Loucy (cell line): ENCODE results near the gene GPR78.

Source experiments
- H2AFZ ChIP-seq: fragments of 200-600 bp; sonication (generic); 2 replicates; pipeline ENCODE4 v1.6.0; 2016; ENCODE audit warnings: antibody characterized with exemption, mild to moderate bottlenecking, low read length, moderate library complexity
- H3F3A ChIP-seq: fragments of 200-600 bp; 2 replicates; pipeline ENCODE4 v1.6.0; 2016; ENCODE audit warnings: antibody characterized with exemption, low read depth, mild to moderate bottlenecking
- H3K27me3 ChIP-seq: fragments of 200-600 bp; sonication (generic); 2 replicates; pipeline ENCODE4 v1.6.1; 2014; ENCODE audit warnings: low read length, mild to moderate bottlenecking; ENCODE audit not compliant: insufficient read depth, poor library complexity, severe bottlenecking
- H3K36me3 ChIP-seq: fragments of 200-600 bp; sonication (generic); 2 replicates; pipeline ENCODE4 v1.6.1; 2016; ENCODE audit warnings: low read length; ENCODE audit not compliant: insufficient read depth
- H3K4me1 ChIP-seq: fragments of 200-600 bp; sonication (generic); 2 replicates; pipeline ENCODE4 v1.5.1; 2014; ENCODE audit warnings: low read length, mild to moderate bottlenecking; ENCODE audit not compliant: insufficient read depth, poor library complexity, severe bottlenecking
- H3K4me2 ChIP-seq: fragments of 200-600 bp; sonication (generic); 2 replicates; pipeline ENCODE4 v1.6.0; 2014; ENCODE audit warnings: antibody characterized with exemption, low read length, low read depth, mild to moderate bottlenecking; ENCODE audit not compliant: poor library complexity, severe bottlenecking
- H3K4me3 ChIP-seq: fragments of 200-600 bp; sonication (generic); 2 replicates; pipeline ENCODE4 v1.5.1; 2014; ENCODE audit warnings: low read length, mild to moderate bottlenecking, mixed read lengths; ENCODE audit not compliant: poor library complexity, severe bottlenecking
- H3K79me2 ChIP-seq: fragments of 200-600 bp; sonication (generic); 2 replicates; pipeline ENCODE4 v1.6.1; 2014; ENCODE audit warnings: low read length; ENCODE audit not compliant: insufficient read depth
- H3K9ac ChIP-seq: fragments of 200-600 bp; sonication (generic); 2 replicates; pipeline ENCODE4 v1.6.0; 2014; ENCODE audit warnings: mild to moderate bottlenecking, low read depth, low read length, moderate library complexity; ENCODE audit not compliant: poor library complexity, severe bottlenecking
- H3K9me2 ChIP-seq: fragments of 200-600 bp; sonication (generic); replicated peaks from 2 replicates; pipeline ENCODE4 v1.6.1; 2016; ENCODE audit warnings: low read depth, low read length, mixed read lengths
- H3K9me3 ChIP-seq: fragments of 200-600 bp; sonication (generic); 2 replicates; pipeline ENCODE4 v1.6.1; 2014; ENCODE audit warnings: mild to moderate bottlenecking, antibody characterized with exemption, low read length, low read depth; ENCODE audit not compliant: insufficient read depth
- H4K20me1 ChIP-seq: fragments of 200-600 bp; sonication (generic); 2 replicates; pipeline ENCODE4 v1.6.0; 2014; ENCODE audit warnings: antibody characterized with exemption, low read length, mild to moderate bottlenecking; ENCODE audit not compliant: insufficient read depth, poor library complexity, severe bottlenecking
- CTCF ChIP-seq: fragments of 200-600 bp; sonication (generic); conservative IDR thresholded peaks from 2 replicates; pipeline ENCODE4 v1.5.1; 2014; ENCODE audit warnings: mild to moderate bottlenecking, antibody characterized with exemption, low read length
- EZH2phosphoT487 ChIP-seq: fragments of 200-600 bp; IDR thresholded peaks from 2 replicates; pipeline ENCODE4 v1.6.1; 2018; ENCODE audit warnings: antibody characterized with exemption, mild to moderate bottlenecking, moderate library complexity, borderline replicate concordance

Gene GPR78

GRCh38 chr4:8581094-8581861 lies 1.1 kb downstream of the GPR78 start:
- TF ChIP-seq EZH2phosphoT487 (no peak), CTCF (no peak)
- Histone ChIP-seq H3F3A (no peaks in the 10 kb centered on the region), H3K9ac (no peak overlapping the region), H3K27me3 (no peaks in the 10 kb centered on the region), H3K4me1 (no peaks in the 10 kb centered on the region), H4K20me1 (no peaks in the 10 kb centered on the region), H3K36me3 (no peaks in the 10 kb centered on the region), H3K9me2 (no peaks in the 10 kb centered on the region), H3K9me3 (0 out of 2 replicates have a peak, but pooled peaks cover 1% of the 10 kb centered on the region), H3K4me3 (no peak overlapping the region), H2AFZ (no peak overlapping the region), H3K4me2 (no peak overlapping the region), H3K79me2 (no peaks in the 10 kb centered on the region)

GRCh38 chr4:8582016-8582415 lies 1.8 kb downstream of the GPR78 start:
- H4K20me1 ChIP-seq = no peaks in the 10 kb centered on the region

GRCh38 chr4:8582436-8582835 lies 2.2 kb downstream of the GPR78 start:
- H3F3A ChIP-seq = no peaks in the 10 kb centered on the region
- no peak overlapping the region for H3K9ac ChIP-seq
- no peak for TF ChIP-seq CTCF
- TF ChIP-seq EZH2phosphoT487 = no peak
- no peaks in the 10 kb centered on the region for H3K79me2 ChIP-seq
- H4K20me1 ChIP-seq = no peaks in the 10 kb centered on the region
- H3K9me3 ChIP-seq = peaks cover 5% of the 10 kb centered on the region; the same call in 1 of the 2 replicates
- H3K36me3 ChIP-seq = no peaks in the 10 kb centered on the region
- H3K4me3 ChIP-seq = no peak overlapping the region
- no peak overlapping the region for H2AFZ ChIP-seq
- H3K27me3 ChIP-seq = no peaks in the 10 kb centered on the region
- no peaks in the 10 kb centered on the region for H3K4me1 ChIP-seq
- H3K9me2 ChIP-seq = no peaks in the 10 kb centered on the region
- no peak overlapping the region for H3K4me2 ChIP-seq

More at GRCh38 chr4:8582016-8582415, 1.8 kb downstream of the GPR78 start:
- Histone ChIP-seq H2AFZ (no peak overlapping the region), H3K27me3 (no peaks in the 10 kb centered on the region), H3K4me1 (no peaks in the 10 kb centered on the region), H3K36me3 (no peaks in the 10 kb centered on the region), H3K9me3 (peaks cover 5% of the 10 kb centered on the region; the same call in 1 of the 2 replicates), H3K4me3 (no peak overlapping the region), H3K9me2 (no peaks in the 10 kb centered on the region), H3K9ac (no peak overlapping the region), H3K79me2 (no peaks in the 10 kb centered on the region), H3K4me2 (no peak overlapping the region), H3F3A (no peaks in the 10 kb centered on the region)
- no peak for TF ChIP-seq EZH2phosphoT487
- TF ChIP-seq CTCF = no peak
